B cell (primary cell): ENCODE results near the gene NR1D1. TPM values are rescaled to one million over a fixed set of nuclear protein-coding genes. Genes with fewer than 3 reads are reported as not detected.

Experiments used
- ATAC-seq: fragments of 200-7000 bp; cut with Tn5 transposase; one replicate; pipeline ENCODE4 v1.10.0; 2021; ENCODE audit warnings: low read depth, mild to moderate bottlenecking, moderate number of reproducible peaks, moderate library complexity
- CTCF ChIA-PET: fragments of 350-600 bp; sonication (Branson Sonifier 250); formaldehyde crosslinking; loops from one replicate; lab custom pipeline; 2021; ENCODE audit warnings: antibody characterized with exemption, inconsistent platforms; lab: Charles Lee
- POLR2A ChIA-PET: fragments of 350-600 bp; sonication (Branson Sonifier 250); formaldehyde crosslinking; loops from one replicate; lab custom pipeline; 2021; ENCODE audit warnings: antibody characterized with exemption; lab: Charles Lee
- DNase-seq: peaks from one replicate; pipeline ENCODE4 v3.0.0; 2013
- H2AFZ ChIP-seq: 2 replicates; pipeline ENCODE4 v1.6.1; 2012; ENCODE audit warnings: mild to moderate bottlenecking, low read depth, low read length; ENCODE audit not compliant: insufficient read depth, poor library complexity, severe bottlenecking
- H3K27ac ChIP-seq, 2 donors: 1 replicate in 1 of 2; 2 replicates in 1 of 2; pipeline ENCODE4 v1.5.1; 2012 to 2013; ENCODE audit warnings: low read length in 2 of 2, mild to moderate bottlenecking in 2 of 2, moderate library complexity in 1 of 2
- H3K27me3 ChIP-seq, 4 experiments: fragments of 200-600 bp in 1 of 4; sonication (generic) in 1 of 4; replicated peaks in 1 of 4; 1 replicate in 2 of 4; 2 replicates in 2 of 4; pipeline versions ENCODE4 v1.6.1 to v1.7.0; 2013 to 2016; ENCODE audit warnings: low read length in 3 of 4, mild to moderate bottlenecking in 2 of 4, mixed read lengths in 1 of 4, moderate library complexity in 1 of 4; ENCODE audit not compliant: insufficient read depth in 4 of 4, control insufficient read depth in 3 of 4; ENCODE audit errors: control extremely low read depth in 1 of 4
- H3K36me3 ChIP-seq, 2 experiments: replicated peaks in 1 of 2; 1 replicate in 1 of 2; 2 replicates in 1 of 2; pipeline versions ENCODE4 v1.6.1 to v1.7.1; 2013; ENCODE audit warnings: low read length in 1 of 2; ENCODE audit not compliant: insufficient read depth in 2 of 2, control insufficient read depth in 1 of 2; ENCODE audit errors: control extremely low read depth in 1 of 2, extremely low read depth in 1 of 2
- H3K4me1 ChIP-seq, 2 donors: fragments of 200-600 bp in 1 of 2; sonication (generic) in 1 of 2; 1 replicate in 1 of 2; 2 replicates in 1 of 2; pipeline versions ENCODE4 v1.5.1 to v1.6.1; 2013 to 2017; ENCODE audit warnings: low read length in 2 of 2; ENCODE audit not compliant: control insufficient read depth in 2 of 2, insufficient read depth in 2 of 2
- H3K4me2 ChIP-seq: replicated peaks from 2 replicates; pipeline ENCODE3; 2012; ENCODE audit warnings: mild to moderate bottlenecking, low read depth, low read length; ENCODE audit not compliant: poor library complexity, severe bottlenecking
- H3K4me3 ChIP-seq, 5 experiments: fragments of 200-600 bp in 1 of 5; sonication (generic) in 1 of 5; 1 replicate in 3 of 5; 2 replicates in 2 of 5; pipeline versions ENCODE4 v1.5.1 to v1.7.0; 2011 to 2016; ENCODE audit warnings: low read length in 4 of 5, mild to moderate bottlenecking in 4 of 5, low read depth in 2 of 5, control low read depth in 1 of 5, moderate library complexity in 1 of 5; ENCODE audit not compliant: insufficient read depth in 1 of 5; ENCODE audit errors: control extremely low read depth in 1 of 5, extremely low read depth in 1 of 5
- H3K79me2 ChIP-seq: fragments of 200-600 bp; sonication (generic); one replicate; pipeline ENCODE4 v1.6.0; 2016; ENCODE audit warnings: low read length; ENCODE audit not compliant: control insufficient read depth, insufficient read depth
- H3K9ac ChIP-seq: fragments of 200-600 bp; sonication (generic); 2 replicates; pipeline ENCODE4 v1.6.1; 2017; ENCODE audit warnings: mild to moderate bottlenecking, low read length, moderate library complexity
- H3K9me3 ChIP-seq, 3 donors: one replicate each; pipeline versions ENCODE4 v1.6.1 to v1.7.1; 2013; ENCODE audit warnings: low read length in 2 of 3; ENCODE audit not compliant: control insufficient read depth in 2 of 3, insufficient read depth in 1 of 3; ENCODE audit errors: control extremely low read depth in 1 of 3
- H4K20me1 ChIP-seq: 2 replicates; pipeline ENCODE4 v1.6.0; 2012; ENCODE audit warnings: mild to moderate bottlenecking, low read length; ENCODE audit not compliant: insufficient read depth, control insufficient read depth, poor library complexity, severe bottlenecking
- H3K27ac Mint-ChIP-seq: one replicate; pipeline ENCODE4 v1.8.0; 2021; ENCODE audit warnings: mixed read lengths
- H3K27me3 Mint-ChIP-seq: one replicate; pipeline ENCODE4 v1.8.0; 2021; ENCODE audit warnings: mixed read lengths
- H3K4me1 Mint-ChIP-seq: one replicate; pipeline ENCODE4 v1.8.0; 2021; ENCODE audit warnings: mixed read lengths
- H3K4me3 Mint-ChIP-seq: one replicate; pipeline ENCODE4 v1.8.0; 2021; ENCODE audit warnings: mixed read lengths
- H3K9me3 Mint-ChIP-seq: one replicate; pipeline ENCODE4 v1.8.0; 2022; ENCODE audit warnings: mixed read lengths; ENCODE audit not compliant: insufficient read depth
- EZH2 ChIP-seq: IDR thresholded peaks from 2 replicates; pipeline ENCODE4 v1.6.1; 2012; ENCODE audit warnings: borderline replicate concordance, low read depth, mild to moderate bottlenecking, moderate library complexity, low read length; ENCODE audit not compliant: insufficient read depth, poor library complexity, severe bottlenecking
- WGBS: methylation state at CpG from one replicate; pipeline ENCODE4 v1.1.5; 2013; ENCODE audit warnings: missing lambda C conversion rate; ENCODE audit not compliant: insufficient coverage; 5-methylcytosine and 5-hydroxymethylcytosine counted together
- intact Hi-C: fragments of 100-400 bp; cut with micrococcal nuclease; formaldehyde crosslinking; loops from one replicate; pipeline ENCODE4 v1.10.0; 2022
- polyA plus RNA-seq: library from polyadenylated mRNA; depleted of rRNA; stranded (reverse); fragments of >200 nt; gene quantifications from 2 replicates; pipeline ENCODE4 v1.2.3, GENCODE V29; 2012
- total RNA-seq, 2 donors: library from RNA; stranded (reverse); fragments of 120-200 nt in 1 of 2; gene quantifications; 1 replicate in 1 of 2; 2 replicates in 1 of 2; pipeline versions ENCODE4 v1.2.3 to v1.2.4, GENCODE V29; 2013 to 2022

Gene NR1D1
- total and polyA plus RNA-seq, 2 donors (not counting 1 experiment from before 2014, with no cell fraction given), result 6.7 to 7.7 TPM

- Mint-ChIP-seq H3K4me3 (peak overlapping the region; percentile 77), H3K9me3 (no peaks in the 10 kb centered on the region), H3K27me3 (no peaks in the 10 kb centered on the region), H3K4me1 (peaks cover 74% of the 10 kb centered on the region), H3K27ac (peak overlapping the region; percentile 89)
- Histone ChIP-seq H3K9ac (peak overlapping the region; percentile 77), H3K79me2 (no peaks in the 10 kb centered on the region), H3K4me3 (peak overlapping the region; percentile 51 to 91 (median 78)), H3K9me3 (peaks cover 0 to 14% (median 0%) of the 10 kb centered on the region in 3 donors), H3K36me3 (peaks cover 0 to 22% of the 10 kb centered on the region in 2 experiments), H3K27ac (peak overlapping the region; percentile 92 to 93), H3K4me2 (peak overlapping the region; percentile 90), H3K4me1 (peaks cover 53 to 70% of the 10 kb centered on the region in 2 donors), H3K27me3 (no peaks in the 10 kb centered on the region), H2AFZ (peak overlapping the region; percentile 70), H4K20me1 (no peaks in the 10 kb centered on the region)
- ChIA-PET CTCF (interaction anchor here (1.0 to 7.7 kb wide), 15 partner anchors 8 to 475 kb away, joined by 3 to 111 read pairs (median 5); partner anchors contain the start of gene MED24), POLR2A (interaction anchor here (0.6 to 3.7 kb wide), 10 partner anchors 10 to 1589 kb away, joined by 3 to 31 read pairs (median 4); partner anchors contain the start of genes CASC3, EIF1 and MSL1)
- under 1% methylated on average over 46 of the region's 52 CpGs for WGBS
- no peak for TF ChIP-seq EZH2
- DNase-seq (peak; percentile 98), ATAC-seq (peak; percentile 64)
- intact Hi-C loops, result loop anchor here (1.0 kb wide), 4 partner anchors 24 to 120 kb away; partner anchors contain the start of genes CASC3, PSMD3 and WIPF2
Measured at GRCh38 chr17:40098846-40099618, 1.4 kb downstream of the NR1D1 start.

- H3K9me3 ChIP-seq, result peaks cover 0 to 14% (median 0%) of the 10 kb centered on the region in 3 donors
- H3K9me3 Mint-ChIP-seq, result no peaks in the 10 kb centered on the region
- peaks cover 0 to 30% of the 10 kb centered on the region in 2 experiments for H3K36me3 ChIP-seq
- peak overlapping the region; percentile 29 for H3K9ac ChIP-seq
- ChIA-PET POLR2A (interaction anchor here (0.6 to 3.7 kb wide), 8 partner anchors 9 to 1590 kb away, joined by 3 to 31 read pairs (median 8); partner anchors contain the start of genes CASC3, EIF1 and MSL1), CTCF (interaction anchor here (1.2 to 7.7 kb wide), 13 partner anchors 8 to 474 kb away, joined by 3 to 111 read pairs (median 6); partner anchors contain the start of gene MED24)
- H3K79me2 ChIP-seq, result no peaks in the 10 kb centered on the region
- WGBS, result 85% methylated on average over 3 of the region's 9 CpGs
- H3K27me3 Mint-ChIP-seq, result no peaks in the 10 kb centered on the region
- H3K4me2 ChIP-seq, result peak overlapping the region; percentile 90
- peak overlapping the region; percentile 77 for H3K4me3 Mint-ChIP-seq
- intact Hi-C loops, result no loop called here
- peak overlapping the region; percentile 70 for H2AFZ ChIP-seq
- H4K20me1 ChIP-seq, result no peaks in the 10 kb centered on the region
- peak overlapping the region; percentile 89 for H3K27ac Mint-ChIP-seq
- peak overlapping the region; percentile 92 to 93 for H3K27ac ChIP-seq
- H3K4me1 ChIP-seq, result peaks cover 53 to 71% of the 10 kb centered on the region in 2 donors
- peak overlapping the region in 3 of 5 experiments; percentile 12 to 78 (median 36) for H3K4me3 ChIP-seq
- H3K4me1 Mint-ChIP-seq, result peaks cover 77% of the 10 kb centered on the region
- H3K27me3 ChIP-seq, result no peaks in the 10 kb centered on the region
- ATAC-seq (no peak), DNase-seq (peak; percentile 34)
- TF ChIP-seq EZH2, result no peak
Measured at GRCh38 chr17:40097931-40098845, 2.2 kb downstream of the NR1D1 start.
